HG03108 (cell line): ENCODE measurements around the gene LDLRAD4.

ENCODE experiments used
- ATAC-seq: cut with Tn5 transposase; IDR thresholded peaks from one replicate; pipeline ENCODE4 v1.9.1; 2021; ENCODE audit warnings: moderate library complexity; ENCODE audit not compliant: unreplicated experiment

Gene LDLRAD4

GRCh38 chr18:13218368-13218991 is at the start of gene LDLRAD4:
TSS of gene LDLRAD4 (plus strand) at chr18:13218760.
- ATAC-seq = no peak

GRCh38 chr18:13173578-13174145 is 44.9 kb upstream of the LDLRAD4 start:
- no peak for ATAC-seq

- no peak for ATAC-seq
Measured at GRCh38 chr18:13175266-13175665, 43.3 kb upstream of the LDLRAD4 start.

GRCh38 chr18:13175754-13176210 is 42.8 kb upstream of the LDLRAD4 start:
- ATAC-seq = no peak

- no peak for ATAC-seq
Measured at GRCh38 chr18:13176847-13177246, 41.7 kb upstream of the LDLRAD4 start.

GRCh38 chr18:13178197-13178596 is 40.4 kb upstream of the LDLRAD4 start:
- no peak for ATAC-seq

- no peak for ATAC-seq
Measured at GRCh38 chr18:13178976-13179375, 39.6 kb upstream of the LDLRAD4 start.

GRCh38 chr18:13179566-13180113 is 38.9 kb upstream of the LDLRAD4 start:
- ATAC-seq = no peak

GRCh38 chr18:13180614-13181375 is 37.8 kb upstream of the LDLRAD4 start:
- no peak for ATAC-seq

GRCh38 chr18:13181765-13182164 is 36.8 kb upstream of the LDLRAD4 start:
- no peak for ATAC-seq

GRCh38 chr18:13183359-13183758 is 35.2 kb upstream of the LDLRAD4 start:
- ATAC-seq = no peak

GRCh38 chr18:13183790-13184189 is 34.8 kb upstream of the LDLRAD4 start:
- ATAC-seq = no peak

GRCh38 chr18:13184396-13184795 is 34.2 kb upstream of the LDLRAD4 start:
- ATAC-seq = no peak

GRCh38 chr18:13185675-13186198 is 32.8 kb upstream of the LDLRAD4 start:
- no peak for ATAC-seq

- no peak for ATAC-seq
Measured at GRCh38 chr18:13186687-13187086, 31.9 kb upstream of the LDLRAD4 start.

GRCh38 chr18:13187498-13187897 is 31.1 kb upstream of the LDLRAD4 start:
- no peak for ATAC-seq

GRCh38 chr18:13191031-13191430 is 27.5 kb upstream of the LDLRAD4 start:
- ATAC-seq = no peak

- no peak for ATAC-seq
Measured at GRCh38 chr18:13191779-13192178, 26.8 kb upstream of the LDLRAD4 start.

GRCh38 chr18:13192970-13193369 is 25.6 kb upstream of the LDLRAD4 start:
- ATAC-seq = no peak

GRCh38 chr18:13194239-13194638 is 24.3 kb upstream of the LDLRAD4 start:
- ATAC-seq = no peak

- ATAC-seq = no peak
Measured at GRCh38 chr18:13198701-13199100, 19.9 kb upstream of the LDLRAD4 start.

GRCh38 chr18:13199169-13199568 is 19.4 kb upstream of the LDLRAD4 start:
- no peak for ATAC-seq
